Naive thymus-derived CD4-positive, alpha-beta T cell (primary cell): ENCODE data around the gene NCOA3. TPM values are rescaled to one million over a fixed set of nuclear protein-coding genes. Genes with fewer than 3 reads are reported as not detected.
A peak's percentile ranks its signal among the peaks of the same experiment; 100 is the strongest.
"Not testable (repeated sequence)": the region's sequence is repeated elsewhere in the genome, so short reads cannot be mapped to it uniquely, and the experiment has no call there.

Experiments
- ATAC-seq: fragments of 150-1000 bp; cut with Tn5 transposase; 2 replicates; pipeline ENCODE4 v1.10.0; 2021; ENCODE audit warnings: mild to moderate bottlenecking, moderate library complexity
- CTCF ChIA-PET: fragments of 350-600 bp; sonication (Branson Sonifier 250); formaldehyde crosslinking; loops from one replicate; lab custom pipeline; 2021; ENCODE audit warnings: antibody characterized with exemption; lab: Charles Lee
- POLR2A ChIA-PET: fragments of 350-600 bp; sonication (Branson Sonifier 250); formaldehyde crosslinking; loops from one replicate; lab custom pipeline; 2021; ENCODE audit warnings: antibody characterized with exemption, inconsistent platforms; lab: Charles Lee
- DNase-seq, 9 donors: peaks; one replicate each; pipeline versions ENCODE4 v3.0.0 to v3.0.0-alpha.2; 2020 to 2022; ENCODE audit warnings: mixed read lengths in 1 of 9
- H3K27ac ChIP-seq: one replicate; pipeline ENCODE4 v1.7.0; 2013; ENCODE audit warnings: mild to moderate bottlenecking, low read depth, low read length, moderate library complexity
- H3K27me3 ChIP-seq, 2 donors: one replicate each; pipeline ENCODE4 v1.7.0; 2013; ENCODE audit warnings: low read length in 2 of 2, mild to moderate bottlenecking in 2 of 2, moderate library complexity in 2 of 2; ENCODE audit not compliant: control insufficient read depth in 2 of 2, insufficient read depth in 2 of 2
- H3K36me3 ChIP-seq, 3 experiments: 1 replicate in 2 of 3; 2 replicates in 1 of 3; pipeline ENCODE4 v1.7.0; 2013; ENCODE audit warnings: low read length in 3 of 3, mild to moderate bottlenecking in 3 of 3, moderate library complexity in 1 of 3; ENCODE audit not compliant: insufficient read depth in 3 of 3, control insufficient read depth in 2 of 3
- H3K4me1 ChIP-seq, 2 donors: one replicate each; pipeline ENCODE4 v1.7.0; 2013; ENCODE audit warnings: low read length in 2 of 2, mild to moderate bottlenecking in 2 of 2, moderate library complexity in 1 of 2; ENCODE audit not compliant: control insufficient read depth in 2 of 2, insufficient read depth in 2 of 2
- H3K4me3 ChIP-seq: 2 replicates; pipeline ENCODE4 v1.7.0; 2013; ENCODE audit warnings: mild to moderate bottlenecking, low read length
- H3K9me3 ChIP-seq, 3 experiments: 1 replicate in 2 of 3; 2 replicates in 1 of 3; pipeline ENCODE4 v1.7.0; 2013; ENCODE audit warnings: low read length in 3 of 3; ENCODE audit not compliant: control insufficient read depth in 2 of 3
- H3K27ac Mint-ChIP-seq, 9 donors: one replicate each; pipeline ENCODE4 v1.8.0; 2020 to 2022; ENCODE audit warnings: mixed read lengths in 9 of 9, mild to moderate bottlenecking in 8 of 9, moderate library complexity in 5 of 9, inconsistent platforms in 2 of 9
- H3K27me3 Mint-ChIP-seq, 5 donors: one replicate each; pipeline ENCODE4 v1.8.0; 2021 to 2022; ENCODE audit warnings: mixed read lengths in 5 of 5, mild to moderate bottlenecking in 1 of 5
- H3K36me3 Mint-ChIP-seq, 5 donors: one replicate each; pipeline ENCODE4 v1.8.0; 2020 to 2022; ENCODE audit warnings: mixed read lengths in 5 of 5, mild to moderate bottlenecking in 3 of 5, inconsistent platforms in 1 of 5
- H3K4me1 Mint-ChIP-seq, 7 donors: one replicate each; pipeline ENCODE4 v1.8.0; 2020 to 2022; ENCODE audit warnings: mixed read lengths in 7 of 7, mild to moderate bottlenecking in 3 of 7, inconsistent platforms in 1 of 7
- H3K4me3 Mint-ChIP-seq, 10 donors: one replicate each; pipeline ENCODE4 v1.8.0; 2020 to 2022; ENCODE audit warnings: mild to moderate bottlenecking in 10 of 10, mixed read lengths in 10 of 10, moderate library complexity in 6 of 10, inconsistent platforms in 2 of 10
- H3K9me3 Mint-ChIP-seq, 11 donors: one replicate each; pipeline ENCODE4 v1.8.0; 2020 to 2022; ENCODE audit warnings: mixed read lengths in 11 of 11, mild to moderate bottlenecking in 4 of 11, inconsistent platforms in 1 of 11, moderate library complexity in 1 of 11
- intact Hi-C, 2 donors: fragments of 100-400 bp; cut with micrococcal nuclease; formaldehyde crosslinking; loops; one replicate each; pipeline ENCODE4 v1.15.1; 2023
- polyA plus RNA-seq, 2 donors: library from polyadenylated mRNA; unstranded; fragments of 300-500 nt; fragmentation: Illumina TruSeq; gene quantifications; one replicate each; pipeline ENCODE4 v1.2.3, GENCODE V29; 2021
- total RNA-seq, 6 experiments: library from RNA in 5 of 6; stranded (reverse) in 5 of 6; gene quantifications; 1 replicate in 5 of 6; 2 replicates in 1 of 6; pipeline ENCODE4 v1.2.3 and lab custom pipeline; 2021 to 2026

The NCOA3 gene
- total and polyA plus RNA-seq, 7 experiments from 2014 or later: 20.3 to 115 (median 85.5) TPM

- POLR2A ChIA-PET: interaction anchor here (1.7 to 5.2 kb wide), 2 partner anchors 11 to 15 kb away, joined by 4 to 39 read pairs; partner anchors contain the start of gene NCOA3
- H3K4me1 ChIP-seq: peaks cover 20% of the 10 kb centered on the region in 2 donors
- CTCF ChIA-PET: no interaction called here
- Mint-ChIP-seq H3K4me1 (peaks cover 19 to 56% (median 44%) of the 10 kb centered on the region in 7 donors), H3K9me3 (no peaks in the 10 kb centered on the region), H3K4me3 (no peak overlapping the region), H3K27me3 (no peaks in the 10 kb centered on the region), H3K36me3 (peaks cover 0 to 6% (median 0%) of the 10 kb centered on the region in 5 donors), H3K27ac (peak overlapping the region in 1 of 9 donors; percentile 23)
- DNase-seq (no peak), ATAC-seq (no peak)
- intact Hi-C loops: no loop called here
- H3K4me3 ChIP-seq: no peak overlapping the region
- H3K27me3 ChIP-seq: no peaks in the 10 kb centered on the region
- H3K27ac ChIP-seq: no peak overlapping the region
- no peaks in the 10 kb centered on the region for H3K36me3 ChIP-seq
- H3K9me3 ChIP-seq: no peaks in the 10 kb centered on the region
These were observed 9.4 kb upstream of the NCOA3 start for GRCh38 chr20:47492284-47492683.

- no peaks in the 10 kb centered on the region for H3K27me3 Mint-ChIP-seq
- intact Hi-C loops: loop anchor here in 1 of 2 donors (1.0 kb wide), 1 partner anchor 8 kb away; the partner anchor contains the start of gene NCOA3
- no peaks in the 10 kb centered on the region for H3K9me3 Mint-ChIP-seq
- peaks cover 13 to 61% (median 33%) of the 10 kb centered on the region in 7 donors for H3K4me1 Mint-ChIP-seq
- ATAC-seq (peak; percentile 63), DNase-seq (peak; percentile 10 to 58 (median 35))
- peak overlapping the region in 8 of 9 donors; percentile 2 to 77 (median 28) for H3K27ac Mint-ChIP-seq
- no peaks in the 10 kb centered on the region for H3K27me3 ChIP-seq
- no peak overlapping the region for H3K27ac ChIP-seq
- H3K4me3 Mint-ChIP-seq: peak overlapping the region in 8 of 10 donors; percentile 10 to 72 (median 48)
- ChIA-PET CTCF (interaction anchor here (0.7 kb wide), 1 partner anchor 1504 kb away, joined by 3 read pairs; no protein-coding TSS in a partner anchor), POLR2A (interaction anchor here (1.0 to 5.2 kb wide), 3 partner anchors 9 to 137 kb away, joined by 3 to 39 read pairs (median 4); partner anchors contain the start of genes NCOA3 and ZMYND8)
- H3K9me3 ChIP-seq: no peaks in the 10 kb centered on the region
- no peaks in the 10 kb centered on the region for H3K36me3 ChIP-seq
- peak overlapping the region; percentile 11 for H3K4me3 ChIP-seq
- peaks cover 15 to 16% of the 10 kb centered on the region in 2 donors for H3K4me1 ChIP-seq
- peaks cover 0 to 7% (median 0%) of the 10 kb centered on the region in 5 donors for H3K36me3 Mint-ChIP-seq
These were observed 8.3 kb upstream of the NCOA3 start for GRCh38 chr20:47493175-47493962.

GRCh38 chr20:47493963-47494293, 7.8 kb upstream of the NCOA3 start:
- H3K4me1 Mint-ChIP-seq: peaks cover 14 to 62% (median 28%) of the 10 kb centered on the region in 7 donors
- intact Hi-C loops: loop anchor here in 1 of 2 donors (1.0 kb wide), 1 partner anchor 7 kb away; the partner anchor contains the start of gene NCOA3

GRCh38 chr20:47494606-47495005, 7.1 kb upstream of the NCOA3 start:
- not testable (repeated sequence) for H3K9me3 Mint-ChIP-seq, H3K4me3 ChIP-seq
- H3K27ac Mint-ChIP-seq: peak overlapping the region in 1 of 9 donors; percentile 37

More at GRCh38 chr20:47493963-47494293, 7.8 kb upstream of the NCOA3 start:
- CTCF ChIA-PET: interaction anchor here (0.7 kb wide), 1 partner anchor 1505 kb away, joined by 3 read pairs; no protein-coding TSS in a partner anchor
- POLR2A ChIA-PET: interaction anchor here (0.6 to 5.2 kb wide), 2 partner anchors 9 to 96 kb away, joined by 4 to 39 read pairs; partner anchors contain the start of gene NCOA3
- Mint-ChIP-seq H3K27ac (peak overlapping the region in 2 of 9 donors; percentile 24 to 37), H3K4me3 (peak overlapping the region in 4 of 10 donors; percentile 22 to 72 (median 57)), H3K9me3 (no peaks in the 10 kb centered on the region), H3K36me3 (peaks cover 0 to 7% (median 0%) of the 10 kb centered on the region in 5 donors), H3K27me3 (no peaks in the 10 kb centered on the region)
- Histone ChIP-seq H3K9me3 (no peaks in the 10 kb centered on the region), H3K27me3 (no peaks in the 10 kb centered on the region), H3K36me3 (no peaks in the 10 kb centered on the region), H3K4me3 (no peak overlapping the region), H3K27ac (no peak overlapping the region), H3K4me1 (peaks cover 15 to 16% of the 10 kb centered on the region in 2 donors)
- ATAC-seq (no peak), DNase-seq (no peak)

GRCh38 chr20:47496118-47496517, 5.6 kb upstream of the NCOA3 start:
- Mint-ChIP-seq H3K9me3 (no peaks in the 10 kb centered on the region), H3K36me3 (peaks cover 0 to 3% (median 0%) of the 10 kb centered on the region in 5 donors), H3K4me1 (peaks cover 8 to 63% (median 28%) of the 10 kb centered on the region in 7 donors), H3K4me3 (no peak overlapping the region), H3K27ac (no peak overlapping the region), H3K27me3 (no peaks in the 10 kb centered on the region)
- Histone ChIP-seq H3K27ac (no peak overlapping the region), H3K4me1 (peaks cover 13 to 16% of the 10 kb centered on the region in 2 donors), H3K27me3 (no peaks in the 10 kb centered on the region), H3K9me3 (no peaks in the 10 kb centered on the region), H3K36me3 (no peaks in the 10 kb centered on the region), H3K4me3 (no peak overlapping the region)
- ChIA-PET CTCF (no interaction called here), POLR2A (interaction anchor here (0.6 kb wide), 1 partner anchor 8 kb away, joined by 3 read pairs; no protein-coding TSS in a partner anchor)
- DNase-seq: no peak
- ATAC-seq: no peak
- intact Hi-C loops: no loop called here

More at GRCh38 chr20:47494606-47495005, 7.1 kb upstream of the NCOA3 start:
- H3K9me3 ChIP-seq, H3K36me3 Mint-ChIP-seq, CTCF ChIA-PET, H3K36me3 ChIP-seq, H3K4me3 Mint-ChIP-seq, intact Hi-C loops, H3K27me3 ChIP-seq, ATAC-seq, DNase-seq, H3K27ac ChIP-seq, H3K27me3 Mint-ChIP-seq: not testable (repeated sequence)
- POLR2A ChIA-PET: interaction anchor here (5.2 kb wide), 1 partner anchor 8 kb away, joined by 39 read pairs; the partner anchor contains the start of gene NCOA3
- peaks cover 13% of the 10 kb centered on the region in 2 donors for H3K4me1 ChIP-seq
- H3K4me1 Mint-ChIP-seq: peaks cover 10 to 58% (median 22%) of the 10 kb centered on the region in 7 donors

GRCh38 chr20:47498606-47499005, 3.1 kb upstream of the NCOA3 start:
- peaks cover 11 to 22% of the 10 kb centered on the region in 2 donors for H3K4me1 ChIP-seq
- Mint-ChIP-seq H3K9me3 (peaks cover 0 to 2% (median 0%) of the 10 kb centered on the region in 11 donors), H3K27me3 (peaks cover 0 to 2% (median 0%) of the 10 kb centered on the region in 5 donors), H3K36me3 (peaks cover 0 to 7% (median 0%) of the 10 kb centered on the region in 5 donors), H3K4me1 (peaks cover 7 to 46% (median 32%) of the 10 kb centered on the region in 7 donors), H3K27ac (peak overlapping the region in 1 of 9 donors; percentile 89), H3K4me3 (peak overlapping the region in 1 of 10 donors; percentile 67)
- no peak for ATAC-seq
- H3K27me3 ChIP-seq: no peaks in the 10 kb centered on the region
- H3K4me3 ChIP-seq: no peak overlapping the region
- ChIA-PET CTCF (interaction anchor here (0.6 kb wide), 2 partner anchors 99 to 114 kb away, joined by 3 read pairs; no protein-coding TSS in a partner anchor), POLR2A (interaction anchor here (0.6 kb wide), 1 partner anchor 142 kb away, joined by 3 read pairs; no protein-coding TSS in a partner anchor)
- H3K36me3 ChIP-seq: peaks cover 0 to 8% (median 0%) of the 10 kb centered on the region in 3 experiments
- intact Hi-C loops: no loop called here
- no peaks in the 10 kb centered on the region for H3K9me3 ChIP-seq
- no peak for DNase-seq
- H3K27ac ChIP-seq: no peak overlapping the region
